ENCODE measurements around the gene CCDC92B.
"Not testable (repeated sequence)": the region's sequence is repeated elsewhere in the genome, so short reads cannot be mapped to it uniquely, and the experiment has no call there.

Gene CCDC92B

GRCh38 chr17:2704890-2705248 lies 44.6 kb downstream of the CCDC92B start:
- DNase-seq (ENCODE audit: low read depth in 2 of 2, low spot score in 1 of 2) = no peak

- DNase-seq (ENCODE audit: low read depth in 2 of 2, low spot score in 1 of 2) = no peak
Observed at GRCh38 chr17:2704031-2704889, 45.2 kb downstream of the CCDC92B start.

- DNase-seq (ENCODE audit: low read depth in 2 of 2, low spot score in 1 of 2) = no peak
Observed at GRCh38 chr17:2703606-2704005, 45.8 kb downstream of the CCDC92B start.

GRCh38 chr17:2703181-2703580 lies 46.3 kb downstream of the CCDC92B start:
- no peak for DNase-seq (ENCODE audit: low read depth in 2 of 2, low spot score in 1 of 2)

GRCh38 chr17:2701996-2702741 lies 47.3 kb downstream of the CCDC92B start:
- no peak for DNase-seq (ENCODE audit: low read depth in 2 of 2, low spot score in 1 of 2)

GRCh38 chr17:2701161-2701995 lies 48.1 kb downstream of the CCDC92B start:
- DNase-seq (ENCODE audit: low read depth in 2 of 2, low spot score in 1 of 2) = no peak

GRCh38 chr17:2700491-2701141 lies 48.8 kb downstream of the CCDC92B start:
- no peak for DNase-seq (ENCODE audit: low read depth in 2 of 2, low spot score in 1 of 2)

- no peak for DNase-seq (ENCODE audit: low read depth in 2 of 2, low spot score in 1 of 2)
Observed at GRCh38 chr17:2700030-2700490, 49.4 kb downstream of the CCDC92B start.

GRCh38 chr17:2699216-2699805 lies 50.1 kb downstream of the CCDC92B start:
- not testable (repeated sequence) for DNase-seq (ENCODE audit: low read depth in 2 of 2, low spot score in 1 of 2)

- no peak for DNase-seq (ENCODE audit: low read depth in 2 of 2, low spot score in 1 of 2)
Observed at GRCh38 chr17:2697611-2698162, 51.8 kb downstream of the CCDC92B start.

- DNase-seq (ENCODE audit: low read depth in 2 of 2, low spot score in 1 of 2) = no peak
Observed at GRCh38 chr17:2695961-2696760, 53.3 kb downstream of the CCDC92B start.

GRCh38 chr17:2695243-2695960 lies 54.0 kb downstream of the CCDC92B start:
- no peak for DNase-seq (ENCODE audit: low read depth in 2 of 2, low spot score in 1 of 2)

GRCh38 chr17:2694381-2695242 lies 54.8 kb downstream of the CCDC92B start:
- DNase-seq (ENCODE audit: low read depth in 2 of 2, low spot score in 1 of 2) = no peak

- DNase-seq (ENCODE audit: low read depth in 2 of 2, low spot score in 1 of 2) = no peak
Observed at GRCh38 chr17:2693561-2694380, 55.7 kb downstream of the CCDC92B start.

- DNase-seq (ENCODE audit: low read depth in 2 of 2, low spot score in 1 of 2) = no peak
Observed at GRCh38 chr17:2692781-2693135, 56.7 kb downstream of the CCDC92B start.

- no peak for DNase-seq (ENCODE audit: low read depth in 2 of 2, low spot score in 1 of 2)
Observed at GRCh38 chr17:2691965-2692780, 57.3 kb downstream of the CCDC92B start.

Measured in stimulated activated CD8-positive, alpha-beta memory T cell treated with anti-CD3 and anti-CD28 coated beads, Interleukin-4, amount 100 ng/mL, for 4 hours (primary cell).